ENCODE results near the gene CHAF1B. TPM values are rescaled to one million over a fixed set of nuclear protein-coding genes. Genes with fewer than 3 reads are reported as not detected.
"Not testable (repeated sequence)": the region's sequence is repeated elsewhere in the genome, so short reads cannot be mapped to it uniquely, and the experiment has no call there.

Gene CHAF1B
- polyA plus RNA-seq, 1 donor, result 3.6 TPM

DNA sequence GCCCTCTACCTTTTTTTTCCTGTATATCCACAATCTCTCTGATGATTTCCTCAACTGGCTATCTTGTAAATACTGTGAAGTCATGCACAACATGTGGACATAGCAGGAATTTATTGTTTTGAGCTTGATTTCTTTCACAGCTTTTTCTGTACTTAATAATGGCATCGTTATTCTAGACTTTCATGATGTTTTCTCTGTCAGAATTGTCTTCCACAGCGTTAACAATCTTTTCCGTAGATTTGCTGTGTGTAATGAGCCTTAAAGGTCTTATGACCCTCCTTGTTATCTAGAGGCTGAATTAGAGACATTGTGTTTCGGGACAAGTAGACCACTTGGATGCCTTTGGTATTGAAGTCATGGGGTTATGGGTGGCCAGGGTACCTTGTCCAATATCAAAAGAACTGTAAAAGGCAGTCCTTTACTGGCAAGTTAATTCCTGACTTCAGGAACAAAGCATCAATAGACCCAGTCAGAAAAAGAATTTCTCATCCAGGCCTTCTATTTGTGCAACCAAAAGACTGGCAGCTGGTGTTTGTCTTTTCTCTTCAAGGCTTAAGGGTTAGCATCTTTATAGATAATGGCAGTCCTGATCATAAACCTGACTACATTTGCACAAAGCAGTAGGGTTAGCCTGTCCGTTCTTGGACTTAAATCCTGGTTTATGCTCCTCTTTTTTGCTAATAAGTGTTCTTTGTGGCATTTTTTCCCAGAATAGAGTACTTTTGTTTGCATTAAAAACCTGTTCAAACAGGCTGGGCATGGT, 30.1 kb upstream of the CHAF1B start:
- no peak overlapping the region for H3K4me3 ChIP-seq (ENCODE audit: low read length)
- WGBS (ENCODE audit: insufficient coverage, low lambda C conversion rate), result 56% methylated on average over 1 of the region's 5 CpGs
- no peaks in the 10 kb centered on the region for H3K9me3 ChIP-seq (ENCODE audit: control insufficient read depth, low read depth, low read length)
- H3K27me3 ChIP-seq (ENCODE audit: control insufficient read depth, insufficient read depth, low read length), result no peaks in the 10 kb centered on the region
- DNase-seq, result no peak
- no peak overlapping the region for H3K27ac ChIP-seq (ENCODE audit: low read length)
- H3K36me3 ChIP-seq (ENCODE audit: control insufficient read depth, insufficient read depth, low read length), result peaks cover 52% of the 10 kb centered on the region
- no peaks in the 10 kb centered on the region for H3K4me1 ChIP-seq (ENCODE audit: control insufficient read depth, insufficient read depth, low read length)

DNA sequence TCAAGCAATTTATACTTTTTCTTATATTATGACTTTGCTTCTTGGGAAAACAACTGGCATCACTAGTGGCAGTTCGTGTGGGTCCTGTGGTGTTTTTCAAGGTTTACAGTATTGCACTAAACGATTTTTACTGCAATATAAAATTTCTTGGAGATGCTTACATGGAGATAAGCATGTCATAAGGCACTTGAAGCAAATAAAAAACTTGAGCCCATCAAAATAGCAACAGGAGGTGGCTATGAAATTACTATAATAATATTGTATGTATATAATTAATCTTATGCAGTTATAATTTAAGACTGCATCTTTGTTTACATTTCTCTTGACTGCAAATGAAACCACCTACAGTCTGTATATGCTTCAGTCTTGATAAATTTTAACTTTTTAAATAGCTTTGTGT, 29.3 kb upstream of the CHAF1B start:
- Histone ChIP-seq H3K27me3 (ENCODE audit: control insufficient read depth, insufficient read depth, low read length) (no peaks in the 10 kb centered on the region), H3K4me3 (ENCODE audit: low read length) (no peak overlapping the region), H3K36me3 (ENCODE audit: control insufficient read depth, insufficient read depth, low read length) (peaks cover 55% of the 10 kb centered on the region), H3K27ac (ENCODE audit: low read length) (no peak overlapping the region), H3K4me1 (ENCODE audit: control insufficient read depth, insufficient read depth, low read length) (no peaks in the 10 kb centered on the region), H3K9me3 (ENCODE audit: control insufficient read depth, low read depth, low read length) (no peaks in the 10 kb centered on the region)
- no CpG with 5 or more reads among the region's 2 CpGs for WGBS (ENCODE audit: insufficient coverage, low lambda C conversion rate)
- DNase-seq, result no peak

DNA sequence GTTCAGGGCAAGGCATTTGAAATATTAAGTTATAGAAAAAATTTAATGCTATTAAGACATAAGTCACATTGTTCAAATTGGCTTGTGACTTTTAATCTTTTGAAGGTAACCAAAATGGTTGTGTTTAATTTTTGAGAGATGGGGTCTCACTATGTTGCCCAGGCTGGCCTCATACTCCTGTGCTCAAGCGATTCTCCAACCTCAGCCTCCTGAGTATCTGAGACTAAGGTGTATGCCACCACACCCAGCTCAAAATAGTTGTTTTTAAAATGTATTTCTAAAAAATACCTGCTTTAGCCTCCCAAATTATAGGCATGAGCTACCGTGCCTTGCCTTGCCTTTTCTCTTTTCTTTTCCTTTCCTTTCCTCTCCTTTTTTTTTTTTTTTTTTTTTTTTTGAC, 26.0 kb upstream of the CHAF1B start:
- Histone ChIP-seq H3K4me3 (ENCODE audit: low read length) (no peak overlapping the region), H3K27me3 (ENCODE audit: control insufficient read depth, insufficient read depth, low read length) (no peaks in the 10 kb centered on the region), H3K36me3 (ENCODE audit: control insufficient read depth, insufficient read depth, low read length) (peaks cover 62% of the 10 kb centered on the region), H3K9me3 (ENCODE audit: control insufficient read depth, low read depth, low read length) (no peaks in the 10 kb centered on the region), H3K27ac (ENCODE audit: low read length) (no peak overlapping the region), H3K4me1 (ENCODE audit: control insufficient read depth, insufficient read depth, low read length) (no peaks in the 10 kb centered on the region)
- DNase-seq, result no peak
- WGBS (ENCODE audit: insufficient coverage, low lambda C conversion rate), result 100% methylated on average over 1 of the region's 2 CpGs

DNA sequence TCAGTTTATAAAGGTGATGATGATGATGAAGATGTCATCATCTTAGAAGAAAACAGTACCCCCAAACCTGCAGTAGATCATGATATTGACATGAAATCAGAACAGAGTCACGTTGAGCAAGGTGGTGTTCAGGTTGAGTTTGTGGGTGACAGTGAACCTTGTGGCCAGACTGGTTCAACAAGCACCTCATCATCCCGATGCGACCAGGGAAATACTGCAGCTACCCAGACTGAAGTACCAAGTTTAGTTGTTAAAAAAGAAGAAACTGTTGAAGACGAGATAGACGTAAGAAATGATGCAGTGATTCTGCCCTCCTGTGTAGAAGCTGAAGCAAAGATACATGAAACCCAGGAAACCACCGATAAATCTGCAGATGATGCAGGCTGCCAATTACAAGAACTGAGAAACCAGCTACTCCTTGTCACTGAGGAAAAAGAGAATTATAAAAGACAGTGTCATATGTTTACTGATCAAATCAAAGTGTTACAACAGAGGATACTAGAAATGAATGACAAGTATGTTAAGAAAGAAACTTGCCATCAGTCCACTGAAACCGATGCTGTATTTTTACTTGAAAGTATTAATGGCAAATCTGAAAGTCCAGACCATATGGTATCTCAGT, 16.0 kb upstream of the CHAF1B start:
- 100% methylated on average over 2 of the region's 7 CpGs for WGBS (ENCODE audit: insufficient coverage, low lambda C conversion rate)
- Histone ChIP-seq H3K27ac (ENCODE audit: low read length) (no peak overlapping the region), H3K4me1 (ENCODE audit: control insufficient read depth, insufficient read depth, low read length) (no peaks in the 10 kb centered on the region), H3K4me3 (ENCODE audit: low read length) (no peak overlapping the region), H3K36me3 (ENCODE audit: control insufficient read depth, insufficient read depth, low read length) (peaks cover 81% of the 10 kb centered on the region), H3K9me3 (ENCODE audit: control insufficient read depth, low read depth, low read length) (no peaks in the 10 kb centered on the region), H3K27me3 (ENCODE audit: control insufficient read depth, insufficient read depth, low read length) (no peaks in the 10 kb centered on the region)
- no peak for DNase-seq

DNA sequence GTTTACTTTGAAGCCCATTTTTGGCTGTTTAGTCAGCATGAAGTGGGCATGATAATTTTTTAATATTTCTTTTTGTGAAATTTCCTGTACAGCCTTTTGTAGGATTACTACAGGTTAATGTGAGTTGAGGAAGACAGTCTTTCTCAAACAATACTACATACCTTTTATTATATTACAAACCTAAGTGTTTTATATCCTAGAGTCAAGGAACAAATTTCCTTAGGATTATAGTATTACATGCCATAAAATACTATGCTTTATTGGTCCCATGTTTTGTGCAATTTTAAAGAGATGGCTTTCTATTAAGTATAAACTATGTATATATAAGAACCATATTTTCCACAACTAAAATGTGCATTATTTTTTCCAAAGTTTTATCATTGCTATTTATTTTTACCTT, 9.2 kb upstream of the CHAF1B start:
- no peaks in the 10 kb centered on the region for H3K4me1 ChIP-seq (ENCODE audit: control insufficient read depth, insufficient read depth, low read length)
- no peak overlapping the region for H3K4me3 ChIP-seq (ENCODE audit: low read length)
- no peaks in the 10 kb centered on the region for H3K27me3 ChIP-seq (ENCODE audit: control insufficient read depth, insufficient read depth, low read length)
- DNase-seq, result no peak
- no peak overlapping the region for H3K27ac ChIP-seq (ENCODE audit: low read length)
- no peaks in the 10 kb centered on the region for H3K9me3 ChIP-seq (ENCODE audit: control insufficient read depth, low read depth, low read length)
- peaks cover 40% of the 10 kb centered on the region for H3K36me3 ChIP-seq (ENCODE audit: control insufficient read depth, insufficient read depth, low read length)

DNA sequence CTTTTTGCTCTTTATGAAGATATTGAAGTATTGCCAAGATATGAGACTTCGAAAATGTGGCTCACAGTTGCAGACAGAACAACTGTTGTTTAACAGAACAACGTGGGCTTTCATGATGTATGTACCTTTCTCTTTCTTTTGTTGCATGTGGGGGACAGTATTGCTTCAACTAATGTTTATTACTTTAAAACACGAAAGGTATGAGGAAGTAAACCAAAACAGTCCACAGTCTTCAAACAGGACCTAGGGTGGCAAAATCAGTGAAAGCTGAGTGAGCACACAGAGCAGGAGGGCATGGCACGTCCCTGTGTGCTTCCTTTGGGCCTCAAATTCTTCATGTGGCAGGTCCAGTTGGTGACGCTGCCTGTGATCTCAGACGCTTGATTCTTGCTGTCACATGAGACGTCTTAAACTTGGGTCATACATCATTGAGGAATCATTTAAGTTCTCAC, 7.8 kb upstream of the CHAF1B start:
- WGBS (ENCODE audit: insufficient coverage, low lambda C conversion rate), result no CpG with 5 or more reads among the region's 7 CpGs
- DNase-seq, result peak in 1 of 2 donors; percentile 12
- Histone ChIP-seq H3K4me3 (ENCODE audit: low read length) (no peak overlapping the region), H3K4me1 (ENCODE audit: control insufficient read depth, insufficient read depth, low read length) (no peaks in the 10 kb centered on the region), H3K9me3 (ENCODE audit: control insufficient read depth, low read depth, low read length) (no peaks in the 10 kb centered on the region), H3K27me3 (ENCODE audit: control insufficient read depth, insufficient read depth, low read length) (no peaks in the 10 kb centered on the region), H3K27ac (ENCODE audit: low read length) (peak overlapping the region; percentile 31), H3K36me3 (ENCODE audit: control insufficient read depth, insufficient read depth, low read length) (peaks cover 30% of the 10 kb centered on the region)

DNA sequence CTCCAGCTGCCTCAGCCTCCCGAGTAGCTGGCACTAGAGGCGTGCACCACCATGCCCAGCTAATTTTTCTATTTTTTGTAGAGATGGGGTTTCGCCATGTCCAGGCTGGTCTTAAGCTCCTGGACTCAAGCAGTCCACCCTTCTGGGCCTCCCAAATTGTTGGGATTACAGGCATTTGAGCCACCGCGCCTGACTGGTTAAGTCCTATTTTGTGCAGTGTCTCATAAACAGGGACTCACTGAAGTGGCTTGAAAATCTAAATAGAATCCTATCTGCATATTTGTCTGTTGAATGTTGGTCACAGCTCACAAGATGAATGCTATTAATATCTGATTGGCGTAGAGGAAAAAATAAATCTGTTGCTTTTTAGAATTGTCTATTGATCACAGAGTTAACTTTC, 5.9 kb upstream of the CHAF1B start:
- no CpG with 5 or more reads among the region's 6 CpGs for WGBS (ENCODE audit: insufficient coverage, low lambda C conversion rate)
- Histone ChIP-seq H3K36me3 (ENCODE audit: control insufficient read depth, insufficient read depth, low read length) (peaks cover 16% of the 10 kb centered on the region), H3K4me3 (ENCODE audit: low read length) (no peak overlapping the region), H3K27ac (ENCODE audit: low read length) (no peak overlapping the region), H3K27me3 (ENCODE audit: control insufficient read depth, insufficient read depth, low read length) (no peaks in the 10 kb centered on the region), H3K9me3 (ENCODE audit: control insufficient read depth, low read depth, low read length) (no peaks in the 10 kb centered on the region), H3K4me1 (ENCODE audit: control insufficient read depth, insufficient read depth, low read length) (no peaks in the 10 kb centered on the region)
- no peak for DNase-seq

DNA sequence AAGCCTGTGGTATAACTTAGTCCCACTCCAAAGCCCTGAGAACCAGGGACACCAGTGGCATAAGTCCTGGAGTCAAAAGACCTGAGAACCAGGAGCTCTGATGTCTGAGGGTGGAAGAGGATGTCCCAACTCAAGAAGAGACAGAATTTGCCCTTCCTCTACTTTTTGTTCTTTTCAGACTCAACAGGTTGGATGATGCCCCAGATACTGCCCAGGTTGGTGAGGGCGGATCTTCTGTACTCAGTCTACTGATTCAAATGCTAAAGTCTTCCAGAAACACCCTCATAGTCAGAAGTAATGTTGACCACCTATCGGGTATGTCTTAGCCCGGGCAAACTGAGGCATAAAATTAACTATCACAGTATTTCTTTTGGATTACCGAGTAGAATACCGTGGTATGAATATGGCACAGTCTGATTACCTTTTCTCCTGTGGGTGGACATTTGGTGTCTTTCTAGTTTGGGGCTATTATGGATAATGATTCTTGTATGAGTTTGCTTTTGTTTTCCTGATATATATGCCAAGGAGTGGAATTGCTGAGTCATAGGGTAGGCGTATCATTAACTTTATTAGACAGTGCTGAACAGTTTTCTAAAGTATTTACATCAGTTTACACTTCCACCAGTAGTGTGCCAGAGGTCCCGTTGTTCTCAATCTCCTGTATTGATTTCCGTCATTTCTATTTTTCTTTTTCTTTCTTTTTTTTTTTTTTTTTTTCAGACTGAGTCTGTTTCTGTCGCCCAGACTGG, 3.2 kb upstream of the CHAF1B start:
- DNase-seq, result no peak
- Histone ChIP-seq H3K4me3 (ENCODE audit: low read length) (no peak overlapping the region), H3K36me3 (ENCODE audit: control insufficient read depth, insufficient read depth, low read length) (peaks cover 10% of the 10 kb centered on the region), H3K9me3 (ENCODE audit: control insufficient read depth, low read depth, low read length) (no peaks in the 10 kb centered on the region), H3K27me3 (ENCODE audit: control insufficient read depth, insufficient read depth, low read length) (no peaks in the 10 kb centered on the region), H3K27ac (ENCODE audit: low read length) (no peak overlapping the region), H3K4me1 (ENCODE audit: control insufficient read depth, insufficient read depth, low read length) (peaks cover 6% of the 10 kb centered on the region)
- 87% methylated on average over 3 of the region's 9 CpGs for WGBS (ENCODE audit: insufficient coverage, low lambda C conversion rate)

DNA sequence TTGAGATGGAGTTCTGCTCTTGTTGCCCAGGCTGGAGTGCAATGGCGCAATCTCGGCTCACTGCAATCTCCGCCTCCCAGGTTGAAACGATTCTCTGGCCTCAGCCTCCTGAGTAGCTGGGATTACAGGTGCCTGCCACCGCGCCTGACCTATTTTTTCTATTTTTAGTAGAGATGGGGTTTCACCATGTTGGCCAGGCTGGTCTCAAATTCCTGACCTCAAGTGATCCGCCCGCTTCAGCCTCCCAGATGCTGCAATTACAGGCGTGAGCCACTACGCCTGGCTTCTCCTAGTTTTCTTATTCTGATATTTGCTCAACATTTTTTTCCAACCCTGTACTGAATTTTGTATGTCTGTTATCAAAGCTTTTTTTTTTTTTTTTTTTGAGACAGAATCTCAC, 2.5 kb upstream of the CHAF1B start:
- H3K27ac ChIP-seq (ENCODE audit: low read length); H3K9me3 ChIP-seq (ENCODE audit: control insufficient read depth, low read depth, low read length); H3K27me3 ChIP-seq (ENCODE audit: control insufficient read depth, insufficient read depth, low read length); DNase-seq; H3K4me3 ChIP-seq (ENCODE audit: low read length); H3K4me1 ChIP-seq (ENCODE audit: control insufficient read depth, insufficient read depth, low read length); H3K36me3 ChIP-seq (ENCODE audit: control insufficient read depth, insufficient read depth, low read length): not testable (repeated sequence)
- WGBS (ENCODE audit: insufficient coverage, low lambda C conversion rate), result 100% methylated on average over 3 of the region's 10 CpGs

DNA sequence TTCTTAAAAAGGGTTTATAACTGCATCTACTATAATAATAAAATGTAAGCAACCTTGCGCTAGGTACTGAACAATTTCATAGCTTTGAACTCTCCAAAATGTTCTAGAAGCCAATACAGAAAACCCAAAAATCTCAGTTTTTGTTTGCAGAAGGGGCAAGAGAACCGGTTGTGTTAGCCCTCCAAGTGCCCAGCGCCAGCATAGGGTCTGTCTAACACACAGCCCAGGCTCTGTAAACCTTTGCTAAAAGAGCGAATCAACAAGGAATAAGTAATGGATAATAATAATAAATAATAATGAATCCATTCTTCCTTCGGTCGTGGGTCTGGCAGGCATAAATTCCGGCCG, 333 bp upstream of the CHAF1B start:
- Histone ChIP-seq H3K36me3 (ENCODE audit: control insufficient read depth, insufficient read depth, low read length) (no peaks in the 10 kb centered on the region), H3K27ac (ENCODE audit: low read length) (no peak overlapping the region), H3K27me3 (ENCODE audit: control insufficient read depth, insufficient read depth, low read length) (no peaks in the 10 kb centered on the region), H3K4me3 (ENCODE audit: low read length) (peak overlapping the region; percentile 2), H3K4me1 (ENCODE audit: control insufficient read depth, insufficient read depth, low read length) (peaks cover 6% of the 10 kb centered on the region), H3K9me3 (ENCODE audit: control insufficient read depth, low read depth, low read length) (no peaks in the 10 kb centered on the region)
- WGBS (ENCODE audit: insufficient coverage, low lambda C conversion rate), result 80% methylated on average over 1 of the region's 8 CpGs
- DNase-seq, result no peak

All from large intestine (tissue), 3 donors.